Dendritic cell treated with granulocyte-macrophage colony-stimulating factor and Interleukin-4, amounts not matched to agents 40 ng/mL and 50 ng/mL, for 4 days (primary cell): ENCODE data around the gene PRL.

Source experiments
- H3K27ac Mint-ChIP-seq: one replicate; pipeline ENCODE4 v1.8.0; 2022; ENCODE audit warnings: mild to moderate bottlenecking, mixed read lengths
- H3K27me3 Mint-ChIP-seq: one replicate; pipeline ENCODE4 v1.8.0; 2022; ENCODE audit warnings: mild to moderate bottlenecking, mixed read lengths
- H3K36me3 Mint-ChIP-seq: one replicate; pipeline ENCODE4 v1.8.0; 2022; ENCODE audit warnings: low read depth, mixed read lengths
- H3K4me1 Mint-ChIP-seq: one replicate; pipeline ENCODE4 v1.8.0; 2022; ENCODE audit warnings: low read depth, mixed read lengths
- H3K4me3 Mint-ChIP-seq: one replicate; pipeline ENCODE4 v1.8.0; 2022; ENCODE audit warnings: mild to moderate bottlenecking, moderate library complexity, mixed read lengths
- H3K9me3 Mint-ChIP-seq: one replicate; pipeline ENCODE4 v1.8.0; 2022; ENCODE audit warnings: mixed read lengths
- intact Hi-C: fragments of 100-400 bp; cut with micrococcal nuclease; formaldehyde crosslinking; loops from one replicate; pipeline ENCODE4 v1.15.0; 2022

PRL gene

GRCh38 chr6:22296936-22297335 is at the start of gene PRL:
Gene PRL, minus strand, starts transcription at chr6:22297036. Its CDS starts 54 bp downstream, at chr6:22296982.
- Mint-ChIP-seq H3K4me3 (no peak within 1 kb of the TSS), H3K27ac (no peak within 1 kb of the TSS), H3K4me1 (no peaks in the 10 kb centered on the region), H3K27me3 (no peaks in the 10 kb centered on the region), H3K36me3 (no peaks in the 10 kb centered on the region), H3K9me3 (peaks cover 18% of the 10 kb centered on the region)
- intact Hi-C loops, result no loop called here

GRCh38 chr6:22343864-22344263 is 47.0 kb upstream of the PRL start:
- Mint-ChIP-seq H3K27me3 (no peaks in the 10 kb centered on the region), H3K36me3 (no peaks in the 10 kb centered on the region), H3K4me1 (no peaks in the 10 kb centered on the region), H3K9me3 (no peaks in the 10 kb centered on the region), H3K4me3 (no peak overlapping the region), H3K27ac (no peak overlapping the region)
- intact Hi-C loops, result no loop called here

- intact Hi-C loops, result no loop called here
- no peaks in the 10 kb centered on the region for H3K27me3 Mint-ChIP-seq
- no peak overlapping the region for H3K4me3 Mint-ChIP-seq
- no peak overlapping the region for H3K27ac Mint-ChIP-seq
- no peaks in the 10 kb centered on the region for H3K9me3 Mint-ChIP-seq
- no peaks in the 10 kb centered on the region for H3K36me3 Mint-ChIP-seq
- H3K4me1 Mint-ChIP-seq, result no peaks in the 10 kb centered on the region
Measured at GRCh38 chr6:22334778-22335177, 37.9 kb upstream of the PRL start.

- Mint-ChIP-seq H3K9me3 (no peaks in the 10 kb centered on the region), H3K4me3 (no peak overlapping the region), H3K27ac (no peak overlapping the region), H3K36me3 (no peaks in the 10 kb centered on the region), H3K4me1 (no peaks in the 10 kb centered on the region), H3K27me3 (no peaks in the 10 kb centered on the region)
- intact Hi-C loops, result no loop called here
Measured at GRCh38 chr6:22333802-22334201, 37.0 kb upstream of the PRL start.

GRCh38 chr6:22332711-22333110 is 35.9 kb upstream of the PRL start:
- no peaks in the 10 kb centered on the region for H3K27me3 Mint-ChIP-seq
- no peak overlapping the region for H3K4me3 Mint-ChIP-seq
- no peak overlapping the region for H3K27ac Mint-ChIP-seq
- no peaks in the 10 kb centered on the region for H3K4me1 Mint-ChIP-seq
- no peaks in the 10 kb centered on the region for H3K9me3 Mint-ChIP-seq
- H3K36me3 Mint-ChIP-seq, result no peaks in the 10 kb centered on the region
- intact Hi-C loops, result no loop called here

GRCh38 chr6:22332216-22332615 is 35.4 kb upstream of the PRL start:
- Mint-ChIP-seq H3K36me3 (no peaks in the 10 kb centered on the region), H3K27ac (no peak overlapping the region), H3K4me3 (no peak overlapping the region), H3K9me3 (no peaks in the 10 kb centered on the region), H3K4me1 (no peaks in the 10 kb centered on the region), H3K27me3 (no peaks in the 10 kb centered on the region)
- intact Hi-C loops, result no loop called here

- H3K4me3 Mint-ChIP-seq, result no peak overlapping the region
- H3K4me1 Mint-ChIP-seq, result no peaks in the 10 kb centered on the region
- H3K27ac Mint-ChIP-seq, result no peak overlapping the region
- intact Hi-C loops, result no loop called here
- H3K9me3 Mint-ChIP-seq, result no peaks in the 10 kb centered on the region
- no peaks in the 10 kb centered on the region for H3K36me3 Mint-ChIP-seq
- H3K27me3 Mint-ChIP-seq, result no peaks in the 10 kb centered on the region
Measured at GRCh38 chr6:22330941-22331340, 34.1 kb upstream of the PRL start.

GRCh38 chr6:22328474-22328873 is 31.6 kb upstream of the PRL start:
- no peaks in the 10 kb centered on the region for H3K4me1 Mint-ChIP-seq
- H3K27ac Mint-ChIP-seq, result no peak overlapping the region
- H3K27me3 Mint-ChIP-seq, result no peaks in the 10 kb centered on the region
- intact Hi-C loops, result no loop called here
- no peak overlapping the region for H3K4me3 Mint-ChIP-seq
- H3K9me3 Mint-ChIP-seq, result no peaks in the 10 kb centered on the region
- H3K36me3 Mint-ChIP-seq, result no peaks in the 10 kb centered on the region

GRCh38 chr6:22327881-22328280 is 31.0 kb upstream of the PRL start:
- no peak overlapping the region for H3K27ac Mint-ChIP-seq
- intact Hi-C loops, result no loop called here
- H3K27me3 Mint-ChIP-seq, result no peaks in the 10 kb centered on the region
- H3K4me1 Mint-ChIP-seq, result no peaks in the 10 kb centered on the region
- no peak overlapping the region for H3K4me3 Mint-ChIP-seq
- H3K9me3 Mint-ChIP-seq, result no peaks in the 10 kb centered on the region
- H3K36me3 Mint-ChIP-seq, result no peaks in the 10 kb centered on the region

- Mint-ChIP-seq H3K4me1 (no peaks in the 10 kb centered on the region), H3K27ac (no peak overlapping the region), H3K4me3 (no peak overlapping the region), H3K9me3 (no peaks in the 10 kb centered on the region), H3K27me3 (no peaks in the 10 kb centered on the region), H3K36me3 (no peaks in the 10 kb centered on the region)
- intact Hi-C loops, result no loop called here
Measured at GRCh38 chr6:22326500-22326899, 29.7 kb upstream of the PRL start.

GRCh38 chr6:22325481-22325880 is 28.6 kb upstream of the PRL start:
- Mint-ChIP-seq H3K36me3 (no peaks in the 10 kb centered on the region), H3K4me3 (no peak overlapping the region), H3K27me3 (no peaks in the 10 kb centered on the region), H3K4me1 (no peaks in the 10 kb centered on the region), H3K9me3 (no peaks in the 10 kb centered on the region), H3K27ac (no peak overlapping the region)
- intact Hi-C loops, result no loop called here

GRCh38 chr6:22323848-22324247 is 27.0 kb upstream of the PRL start:
- intact Hi-C loops, result no loop called here
- Mint-ChIP-seq H3K4me3 (no peak overlapping the region), H3K9me3 (no peaks in the 10 kb centered on the region), H3K36me3 (no peaks in the 10 kb centered on the region), H3K27me3 (no peaks in the 10 kb centered on the region), H3K4me1 (no peaks in the 10 kb centered on the region), H3K27ac (no peak overlapping the region)

- H3K27ac Mint-ChIP-seq, result no peak overlapping the region
Measured at GRCh38 chr6:22322103-22323030, 25.5 kb upstream of the PRL start.

GRCh38 chr6:22320750-22321149 is 23.9 kb upstream of the PRL start:
- H3K27me3 Mint-ChIP-seq, result no peaks in the 10 kb centered on the region
- H3K9me3 Mint-ChIP-seq, result peaks cover 14% of the 10 kb centered on the region
- H3K4me3 Mint-ChIP-seq, result no peak overlapping the region
- H3K27ac Mint-ChIP-seq, result no peak overlapping the region
- H3K36me3 Mint-ChIP-seq, result no peaks in the 10 kb centered on the region
- intact Hi-C loops, result no loop called here
- H3K4me1 Mint-ChIP-seq, result no peaks in the 10 kb centered on the region

More at GRCh38 chr6:22322103-22323030, 25.5 kb upstream of the PRL start:
- no peaks in the 10 kb centered on the region for H3K36me3 Mint-ChIP-seq
- no peak overlapping the region for H3K4me3 Mint-ChIP-seq
- H3K9me3 Mint-ChIP-seq, result peaks cover 8% of the 10 kb centered on the region
- intact Hi-C loops, result no loop called here
- H3K27me3 Mint-ChIP-seq, result no peaks in the 10 kb centered on the region
- no peaks in the 10 kb centered on the region for H3K4me1 Mint-ChIP-seq

GRCh38 chr6:22318404-22318803 is 21.6 kb upstream of the PRL start:
- intact Hi-C loops, result no loop called here
- Mint-ChIP-seq H3K4me1 (peaks cover 14% of the 10 kb centered on the region), H3K36me3 (no peaks in the 10 kb centered on the region), H3K4me3 (no peak overlapping the region), H3K27ac (no peak overlapping the region), H3K9me3 (peaks cover 14% of the 10 kb centered on the region), H3K27me3 (no peaks in the 10 kb centered on the region)
